H1 (cell line): Measurements from ENCODE around the gene PPP1R7. TPM values are rescaled to one million over a fixed set of nuclear protein-coding genes. Genes with fewer than 3 reads are reported as not detected.

ENCODE experiments used
- CTCF ChIA-PET: fragments of 300-600 bp; sonication (Branson Sonifier 250); formaldehyde crosslinking; loops from one replicate; lab custom pipeline; 2021; ENCODE audit not compliant: partially characterized antibody; lab: Charles Lee
- POLR2A ChIA-PET: fragments of 300-600 bp; sonication (Branson Sonifier 250); formaldehyde crosslinking; loops from one replicate; lab custom pipeline; 2021; ENCODE audit warnings: inconsistent platforms; ENCODE audit not compliant: partially characterized antibody; lab: Charles Lee
- DNase-seq, 2 experiments: peaks; one replicate each; pipeline versions ENCODE4 v3.0.0 to v3.0.0-alpha.2; 2010 to 2022; ENCODE audit warnings: low spot score in 2 of 2, low read depth in 1 of 2, mixed read lengths in 1 of 2
- FAIRE-seq: peaks from 2 replicates; lab custom pipeline; 2011; peaks lifted over from hg19 to GRCh38; lab: Jason Lieb, UNC
- H2AFZ ChIP-seq: 2 replicates; pipeline ENCODE4 v1.8.1; 2012; ENCODE audit warnings: low read length, inconsistent platforms
- H2AK5ac ChIP-seq: 2 replicates; pipeline ENCODE4 v1.6.1; 2013; ENCODE audit warnings: low read depth, low read length
- H2BK120ac ChIP-seq: replicated peaks from 2 replicates; pipeline ENCODE3; 2013; ENCODE audit warnings: low read depth, low read length, inconsistent platforms
- H2BK12ac ChIP-seq: 2 replicates; pipeline ENCODE4 v1.6.1; 2013; ENCODE audit warnings: low read depth, low read length
- H2BK15ac ChIP-seq: 2 replicates; pipeline ENCODE4 v1.6.1; 2013; ENCODE audit warnings: low read length
- H2BK20ac ChIP-seq: 2 replicates; pipeline ENCODE4 v1.6.1; 2013; ENCODE audit warnings: low read length
- H2BK5ac ChIP-seq: 2 replicates; pipeline ENCODE4 v1.6.1; 2013; ENCODE audit warnings: low read depth, low read length
- H3K14ac ChIP-seq: 2 replicates; pipeline ENCODE4 v1.6.1; 2013; ENCODE audit warnings: inconsistent platforms; ENCODE audit not compliant: insufficient read length
- H3K18ac ChIP-seq: 2 replicates; pipeline ENCODE4 v1.6.1; 2013; ENCODE audit warnings: low read length; ENCODE audit errors: extremely low read depth
- H3K23ac ChIP-seq: 2 replicates; pipeline ENCODE4 v1.6.1; 2013; ENCODE audit warnings: inconsistent platforms; ENCODE audit not compliant: insufficient read length
- H3K23me2 ChIP-seq: 2 replicates; pipeline ENCODE4 v1.6.1; 2013; ENCODE audit warnings: low read depth, low read length
- H3K27ac ChIP-seq: 2 replicates; pipeline ENCODE4 v1.6.1; 2011; ENCODE audit warnings: low read depth, low read length, inconsistent platforms
- H3K27me3 ChIP-seq, 4 experiments: replicated peaks in 1 of 4; 1 replicate in 1 of 4; 2 replicates in 3 of 4; pipeline versions ENCODE4 v1.6.1 to v1.8.1; 2011 to 2013; ENCODE audit warnings: low read length in 3 of 4, mild to moderate bottlenecking in 3 of 4, inconsistent platforms in 2 of 4, mixed read lengths in 2 of 4, moderate library complexity in 1 of 4; ENCODE audit not compliant: control insufficient read depth in 3 of 4, insufficient read depth in 3 of 4; ENCODE audit errors: extremely low read depth in 1 of 4
- H3K36me3 ChIP-seq, 4 experiments: 2 replicates each; pipeline versions ENCODE4 v1.6.1 to v1.8.1; 2011 to 2013; ENCODE audit warnings: mild to moderate bottlenecking in 4 of 4, low read length in 3 of 4, moderate library complexity in 2 of 4, control low read depth in 1 of 4, inconsistent platforms in 1 of 4; ENCODE audit not compliant: insufficient read depth in 4 of 4, control insufficient read depth in 2 of 4
- H3K4ac ChIP-seq: replicated peaks from 2 replicates; pipeline ENCODE3; 2013; ENCODE audit warnings: low read length, low read depth, mixed read lengths, inconsistent platforms; ENCODE audit not compliant: insufficient read length
- H3K4me1 ChIP-seq, 4 experiments: replicated peaks in 1 of 4; 1 replicate in 1 of 4; 2 replicates in 3 of 4; pipeline versions ENCODE4 v1.6.1 to v1.8.1; 2011 to 2013; ENCODE audit warnings: low read length in 3 of 4, inconsistent platforms in 2 of 4, mixed read lengths in 1 of 4; ENCODE audit not compliant: insufficient read depth in 4 of 4, control insufficient read depth in 3 of 4
- H3K4me2 ChIP-seq, 2 experiments: 2 replicates each; pipeline versions ENCODE4 v1.6.1 to v1.8.1; 2011 to 2013; ENCODE audit warnings: low read depth in 2 of 2, low read length in 2 of 2, control low read depth in 1 of 2, inconsistent platforms in 1 of 2, mild to moderate bottlenecking in 1 of 2; ENCODE audit not compliant: insufficient read depth in 1 of 2
- H3K4me3 ChIP-seq, 4 experiments: fragments of 200-600, 300-600 bp in 1 of 4; sonication (generic), shearing (Covaris generic), sonication (Bioruptor Twin) in 1 of 4; 2 replicates each; pipeline versions ENCODE4 v1.5.1 to v1.8.1; 2011 to 2016; ENCODE audit warnings: low read length in 4 of 4, low read depth in 3 of 4, control low read depth in 2 of 4, inconsistent platforms in 2 of 4, mild to moderate bottlenecking in 2 of 4, mixed read lengths in 1 of 4, moderate library complexity in 1 of 4; ENCODE audit not compliant: insufficient read depth in 2 of 4; ENCODE audit errors: extremely low read depth in 1 of 4
- H3K56ac ChIP-seq: replicated peaks from 2 replicates; pipeline ENCODE3; 2013; ENCODE audit warnings: low read depth, mild to moderate bottlenecking, mixed read lengths, low read length, inconsistent platforms; ENCODE audit not compliant: insufficient read length
- H3K79me1 ChIP-seq: 2 replicates; pipeline ENCODE4 v1.6.1; 2013; ENCODE audit warnings: low read depth, low read length, control low read depth
- H3K79me2 ChIP-seq, 2 experiments: 2 replicates each; pipeline versions ENCODE4 v1.6.1 to v1.8.1; 2012 to 2013; ENCODE audit warnings: low read length in 2 of 2, mild to moderate bottlenecking in 2 of 2, inconsistent platforms in 1 of 2; ENCODE audit not compliant: insufficient read depth in 2 of 2, control insufficient read depth in 1 of 2
- H3K9ac ChIP-seq, 4 experiments: replicated peaks in 1 of 4; 1 replicate in 1 of 4; 2 replicates in 3 of 4; pipeline versions ENCODE4 v1.6.1 to v1.8.1; 2011 to 2013; ENCODE audit warnings: low read depth in 3 of 4, low read length in 3 of 4, control low read depth in 2 of 4, mild to moderate bottlenecking in 2 of 4, moderate library complexity in 2 of 4, inconsistent platforms in 1 of 4; ENCODE audit errors: extremely low read depth in 1 of 4
- H3K9me3 ChIP-seq, 2 experiments: 2 replicates each; pipeline versions ENCODE4 v1.6.1 to v1.8.1; 2012 to 2013; ENCODE audit warnings: mild to moderate bottlenecking in 2 of 2, moderate library complexity in 2 of 2, control low read depth in 1 of 2, inconsistent platforms in 1 of 2, low read depth in 1 of 2, low read length in 1 of 2, mixed read lengths in 1 of 2; ENCODE audit not compliant: insufficient read depth in 2 of 2
- H4K20me1 ChIP-seq, 2 experiments: replicated peaks in 1 of 2; 2 replicates each; pipeline versions ENCODE3 to v1.8.1; 2011 to 2013; ENCODE audit warnings: inconsistent platforms in 2 of 2, low read length in 2 of 2, mild to moderate bottlenecking in 1 of 2; ENCODE audit not compliant: insufficient read depth in 2 of 2, control insufficient read depth in 1 of 2
- H4K5ac ChIP-seq: 2 replicates; pipeline ENCODE4 v1.6.1; 2013; ENCODE audit warnings: low read length, low read depth, mixed read lengths, inconsistent platforms; ENCODE audit not compliant: insufficient read length
- H4K8ac ChIP-seq: 2 replicates; pipeline ENCODE4 v1.8.0; 2013; ENCODE audit warnings: mild to moderate bottlenecking, moderate library complexity, low read length, inconsistent platforms; ENCODE audit not compliant: insufficient read depth; ENCODE audit errors: extremely low read depth
- H4K91ac ChIP-seq: replicated peaks from 2 replicates; pipeline ENCODE3; 2013; ENCODE audit warnings: low read length, mixed read lengths, inconsistent platforms; ENCODE audit not compliant: insufficient read length
- ATF3 ChIP-seq: IDR thresholded peaks from 2 replicates; pipeline ENCODE4 v1.6.1; 2011; ENCODE audit warnings: low read depth, mild to moderate bottlenecking, low read length; ENCODE audit not compliant: insufficient read depth
- BACH1 ChIP-seq: IDR thresholded peaks from 2 replicates; pipeline ENCODE4 v1.6.1; 2012; ENCODE audit warnings: low read length, improper control_type of control experiment
- BRCA1 ChIP-seq: IDR thresholded peaks from 2 replicates; pipeline ENCODE4 v1.6.1; 2012; ENCODE audit warnings: low read depth, low read length, improper control_type of control experiment
- CREB1 ChIP-seq: IDR thresholded peaks from 2 replicates; pipeline ENCODE4 v1.6.1; 2012; ENCODE audit warnings: inconsistent platforms
- E2F6 ChIP-seq: IDR thresholded peaks from 2 replicates; pipeline ENCODE4 v1.6.1; 2012; ENCODE audit warnings: inconsistent platforms
- FOSL1 ChIP-seq: IDR thresholded peaks from 2 replicates; pipeline ENCODE4 v1.6.1; 2011; ENCODE audit warnings: mild to moderate bottlenecking, low read depth, low read length, moderate library complexity; ENCODE audit not compliant: insufficient read depth
- JUND ChIP-seq: IDR thresholded peaks from 2 replicates; pipeline ENCODE4 v1.6.1; 2011; ENCODE audit warnings: mild to moderate bottlenecking, improper control_type of control experiment, low read length
- KDM5A ChIP-seq: fragments of 200-600 bp; IDR thresholded peaks from 2 replicates; pipeline ENCODE4 v1.7.1; 2012; ENCODE audit warnings: mild to moderate bottlenecking, low read length, inconsistent platforms, mixed read lengths
- RNF2 ChIP-seq: fragments of 200-900, 300-1000 bp; sonication (generic); IDR thresholded peaks from 2 replicates; pipeline ENCODE4 v1.7.1; 2016; ENCODE audit warnings: borderline replicate concordance, low read depth, mild to moderate bottlenecking, antibody characterized with exemption, low read length; ENCODE audit not compliant: poor library complexity, severe bottlenecking; ENCODE audit errors: missing control alignments
- SIN3A ChIP-seq, 2 experiments: IDR thresholded peaks in 1 of 2; conservative IDR thresholded peaks in 1 of 2; 2 replicates each; pipeline ENCODE4 v1.6.1; 2011 to 2012; ENCODE audit warnings: low read length in 2 of 2, improper control_type of control experiment in 1 of 2, low read depth in 1 of 2, mild to moderate bottlenecking in 1 of 2
- SIX5 ChIP-seq: IDR thresholded peaks from 2 replicates; pipeline ENCODE4 v1.6.1; 2011; ENCODE audit warnings: mild to moderate bottlenecking, low read depth, low read length
- SP2 ChIP-seq: IDR thresholded peaks from 2 replicates; pipeline ENCODE4 v1.6.1; 2012; ENCODE audit warnings: mild to moderate bottlenecking, low read length, inconsistent platforms
- SUZ12 ChIP-seq: fragments of 200-600 bp; sonication (generic); IDR thresholded peaks from 2 replicates; pipeline ENCODE4 v1.6.1; 2012; ENCODE audit warnings: mild to moderate bottlenecking, inconsistent platforms, low read length, moderate library complexity, mixed read lengths
- ZNF274 ChIP-seq: IDR thresholded peaks from 2 replicates; pipeline ENCODE4 v1.7.0; 2012; ENCODE audit warnings: low read length, borderline replicate concordance; ENCODE audit errors: extremely low read depth
- WGBS, 2 experiments: shearing (Covaris generic) in 1 of 2; methylation state at CpG; one replicate each; pipeline versions ENCODE4 v1.1.6 to v1.1.7; 2013 to 2015; ENCODE audit warnings: low lambda C conversion rate in 2 of 2, mixed read lengths in 2 of 2, inconsistent platforms in 1 of 2, low coverage in 1 of 2, missing lambda C conversion rate in 1 of 2; ENCODE audit not compliant: insufficient replicate concordance in 2 of 2, insufficient coverage in 1 of 2, insufficient read length in 1 of 2; ENCODE audit errors: extremely low coverage in 1 of 2, missing lambda C conversion rate in 1 of 2; 5-methylcytosine and 5-hydroxymethylcytosine counted together
- polyA plus RNA-seq, 7 experiments: library from polyadenylated mRNA; depleted of rRNA in 3 of 7; stranded (reverse) in 5 of 7; unstranded in 2 of 7; fragments of >200 nt in 5 of 7; fragments of 200-250 nt in 2 of 7; gene quantifications; 1 replicate in 5 of 7; 2 replicates in 1 of 7; 4 replicates in 1 of 7; pipeline versions ENCODE4 v1.2.1 to v1.2.3, GENCODE V29; 2011 to 2013; ENCODE audit warnings: missing spikeins in 2 of 7, mixed read lengths in 2 of 7
- total RNA-seq: library from RNA; stranded (reverse); fragmentation: NEBNext Ultra II Directional; extraction: Animal tissue kit (Norgen Biotek cat#: 25700); gene quantifications from 2 replicates; pipeline ENCODE4 v1.2.1, GENCODE V29; 2021

PPP1R7 gene
- total and polyA plus RNA-seq, 2 of the 8 experiments (the other 6 are each of a cell fraction or from before 2014, with no cell fraction given) = 22.2 to 64.0 TPM

- Histone ChIP-seq H4K91ac (no peak overlapping the region), H3K9me3 (no peaks in the 10 kb centered on the region), H2AK5ac (no peak overlapping the region), H3K9ac (no peak overlapping the region), H3K27me3 (no peaks in the 10 kb centered on the region), H4K20me1 (peaks cover 0 to 3% of the 10 kb centered on the region in 2 experiments), H3K79me1 (no peaks in the 10 kb centered on the region), H3K23ac (no peak overlapping the region), H3K18ac (no peak overlapping the region), H3K4me3 (no peak overlapping the region), H2BK120ac (no peak overlapping the region), H3K4me1 (no peaks in the 10 kb centered on the region; a peak in 1 of 7 replicates), H3K79me2 (no peaks in the 10 kb centered on the region), H2BK15ac (no peak overlapping the region), H3K4me2 (no peak overlapping the region), H2AFZ (no peak overlapping the region), H4K5ac (no peak overlapping the region), H2BK12ac (no peak overlapping the region), H3K23me2 (no peaks in the 10 kb centered on the region), H2BK5ac (no peak overlapping the region), H2BK20ac (no peak overlapping the region), H3K4ac (no peak overlapping the region), H3K56ac (no peak overlapping the region), H4K8ac (no peak overlapping the region), H3K36me3 (no peaks in the 10 kb centered on the region), H3K27ac (no peak overlapping the region), H3K14ac (no peak overlapping the region)
- CTCF ChIA-PET = interaction anchor here (1.1 kb wide), 1 partner anchor 12 kb away, joined by 3 read pairs; no protein-coding TSS in a partner anchor
- FAIRE-seq (no peak), DNase-seq (no peak)
- POLR2A ChIA-PET = no interaction called here
- 93% methylated on average over 6 of the region's 9 CpGs; no CpG with 5 or more reads in 1 of the 2 experiments for WGBS, 2 experiments
- no peak for TF ChIP-seq RNF2
- TF ChIP-seq SUZ12 = no peak
- TF ChIP-seq SIN3A (conservative IDR thresholded peaks at IDR 0.05 in 1 of 2, IDR thresholded peaks at IDR 0.05 in 1 of 2; ENCODE audit: low read depth in 1 of 2, low read length in 2 of 2) = no peak
- TF ChIP-seq BRCA1 = no peak
- TF ChIP-seq FOSL1 = no peak
- no peak for TF ChIP-seq SIX5
- no peak for TF ChIP-seq SP2
- no peak for TF ChIP-seq JUND
- TF ChIP-seq CREB1 = no peak
- TF ChIP-seq BACH1 = no peak
- no peak for TF ChIP-seq ZNF274
- TF ChIP-seq KDM5A = no peak
- no peak for TF ChIP-seq E2F6
- TF ChIP-seq ATF3 = no peak
Observed at GRCh38 chr2:241202681-241203080, 52.4 kb downstream of the PPP1R7 start.
